Panc1 (cell line): ENCODE measurements around the gene LSMEM2. TPM values are rescaled to one million over a fixed set of nuclear protein-coding genes. Genes with fewer than 3 reads are reported as not detected.

Source experiments
- ATAC-seq: fragments of 200-7000 bp; cut with Tn5 transposase; 2 replicates; pipeline ENCODE4 v1.9.1; 2020; ENCODE audit warnings: mild to moderate bottlenecking, moderate library complexity
- BruUV-seq: library from RNA; stranded (reverse); fragments of 400-500 nt; replicated peaks from 2 replicates; lab custom pipeline; 2021; lab: Mats Ljungman, UMichigan
- CTCF ChIA-PET: fragments of 300-600 bp; sonication (Branson Sonifier 250); formaldehyde crosslinking; loops from one replicate; lab custom pipeline; 2022; ENCODE audit warnings: antibody characterized with exemption; lab: Charles Lee
- POLR2A ChIA-PET: fragments of 300-600 bp; sonication (Branson Sonifier 250); formaldehyde crosslinking; loops from one replicate; lab custom pipeline; 2022; ENCODE audit warnings: antibody characterized with exemption; lab: Charles Lee
- DNase-seq: peaks from one replicate; pipeline ENCODE4 v3.0.0-alpha.2; 2010; ENCODE audit warnings: low read depth, low spot score
- H3K27ac ChIP-seq: 2 replicates; pipeline ENCODE4 v1.5.1; 2011; ENCODE audit warnings: mild to moderate bottlenecking, low read length, inconsistent platforms
- H3K27me3 ChIP-seq: fragments of 200-500 bp; sonication (Bioruptor generic); 2 replicates; pipeline ENCODE4 v1.6.0; 2014; ENCODE audit warnings: low read length, inconsistent platforms; ENCODE audit not compliant: control insufficient read depth, insufficient read depth
- H3K36me3 ChIP-seq: fragments of 200-500 bp; sonication (Bioruptor generic); 2 replicates; pipeline ENCODE4 v1.5.1; 2014; ENCODE audit warnings: inconsistent platforms, mild to moderate bottlenecking, low read length, moderate library complexity; ENCODE audit not compliant: control insufficient read depth, insufficient read depth
- H3K4me1 ChIP-seq: 2 replicates; pipeline ENCODE4 v1.5.1; 2011; ENCODE audit warnings: inconsistent platforms, mild to moderate bottlenecking, low read length, moderate library complexity; ENCODE audit not compliant: control insufficient read depth, insufficient read depth
- H3K4me3 ChIP-seq, 2 experiments: 2 replicates each; pipeline ENCODE4 v1.5.1; 2011 to 2012; ENCODE audit warnings: low read depth in 2 of 2, low read length in 2 of 2, mild to moderate bottlenecking in 2 of 2, inconsistent platforms in 1 of 2, moderate library complexity in 1 of 2
- H3K9me3 ChIP-seq: fragments of 200-500 bp; sonication (Bioruptor generic); 2 replicates; pipeline ENCODE4 v1.5.1; 2014; ENCODE audit warnings: low read depth, mild to moderate bottlenecking, inconsistent platforms, low read length, moderate library complexity; ENCODE audit not compliant: control insufficient read depth, insufficient read depth
- POLR2AphosphoS5 ChIP-seq: IDR thresholded peaks from 2 replicates; pipeline ENCODE4 v1.6.1; 2012; ENCODE audit warnings: mild to moderate bottlenecking, low read depth, low read length, moderate library complexity
- SIN3A ChIP-seq: IDR thresholded peaks from 2 replicates; pipeline ENCODE4 v1.6.1; 2012; ENCODE audit warnings: low read depth, mild to moderate bottlenecking, low read length, moderate library complexity, borderline replicate concordance; ENCODE audit not compliant: insufficient read depth
- TCF7L2 ChIP-seq: IDR thresholded peaks from 2 replicates; pipeline ENCODE4 v1.6.1; 2011; ENCODE audit warnings: mild to moderate bottlenecking, low read depth, low read length, inconsistent platforms
- in situ Hi-C: cut with HindIII; loops from 2 replicates; pipeline ENCODE4 v1.10.0; 2016; ENCODE audit warnings: low sequenced_read_pairs, low pct_unique_long_range_greater_than_20kb
- intact Hi-C: fragments of 100-400 bp; cut with micrococcal nuclease; formaldehyde crosslinking; loops from one replicate; pipeline ENCODE4 v1.10.0; 2022; ENCODE audit not compliant: unreplicated experiment
- total RNA-seq: library from RNA; stranded (reverse); gene quantifications from one replicate; pipeline ENCODE4 v1.2.1, GENCODE V29; 2021; ENCODE audit not compliant: unreplicated experiment
- TF ChIP-seq, protein P1 (sequence below), 2 experiments: IDR thresholded peaks; 2 replicates each; pipeline ENCODE4 v1.6.1; 2011 to 2012; ENCODE audit warnings: low read depth in 2 of 2, control low read depth in 1 of 2, low read length in 1 of 2, mild to moderate bottlenecking in 1 of 2, moderate library complexity in 1 of 2; ENCODE audit not compliant: insufficient read depth in 1 of 2
- TF ChIP-seq, protein P2 (sequence below): fragments of 450-650 bp; IDR thresholded peaks from 2 replicates; pipeline ENCODE4 v1.5.1; 2017; ENCODE audit warnings: mild to moderate bottlenecking

The LSMEM2 gene
- total RNA-seq, 1 experiment from 2014 or later = not detected

DNA sequence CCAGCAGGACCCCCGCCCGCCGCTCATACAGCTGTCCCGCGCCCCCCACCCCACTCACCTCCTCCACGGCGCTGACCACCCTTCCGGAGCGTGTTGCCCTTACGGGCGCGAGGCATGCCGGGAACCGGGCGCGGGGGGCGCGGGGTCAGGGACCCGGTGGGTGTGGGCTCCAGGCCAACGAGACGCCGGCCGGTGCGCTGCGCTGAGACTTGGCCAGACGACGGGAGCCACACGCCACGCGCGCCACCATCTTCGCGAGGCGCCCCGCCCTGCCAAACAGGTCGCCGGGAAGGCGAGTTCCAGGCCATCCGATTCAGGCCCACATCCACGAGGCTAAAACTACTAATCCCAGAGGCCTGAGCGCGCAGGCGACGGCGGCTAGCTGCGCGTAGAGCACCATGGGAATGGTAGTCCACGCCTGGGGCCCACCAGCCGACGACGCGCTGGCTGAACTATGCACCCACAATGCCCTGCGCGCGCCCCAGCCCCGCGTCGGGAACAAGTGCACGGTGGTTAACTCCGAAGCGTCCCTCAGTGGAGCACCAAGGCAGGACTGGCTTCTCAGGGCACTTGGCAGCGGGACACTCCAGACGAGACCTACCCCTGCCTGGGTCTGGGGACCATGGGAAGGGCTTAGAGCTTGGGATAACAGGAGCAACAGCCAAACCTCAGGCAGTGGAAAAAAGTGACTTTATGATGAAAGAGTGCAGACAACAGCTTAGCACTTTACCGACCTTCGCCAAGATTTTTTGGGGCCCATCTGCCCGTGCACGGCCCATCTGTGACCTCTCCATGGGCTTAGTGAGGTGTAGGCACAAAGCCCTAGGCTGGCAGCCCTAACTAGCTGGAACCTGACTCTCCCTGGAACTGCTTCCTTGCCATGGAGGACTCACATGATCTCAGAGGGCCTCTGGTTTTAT, 13.5 kb downstream of the LSMEM2 start, which contains the start of gene IFRD2:
Gene IFRD2, minus strand, starts transcription at position 271 of the 920 bp plus-strand sequence. Its CDS starts 155 bp downstream, at position 116.
- no TSS peak for BruUV-seq
- DNase-seq = peak; percentile 83
- no peak; the same call in 1 of the 2 replicates for TF ChIP-seq SIN3A
- TF ChIP-seq, protein P1, sequence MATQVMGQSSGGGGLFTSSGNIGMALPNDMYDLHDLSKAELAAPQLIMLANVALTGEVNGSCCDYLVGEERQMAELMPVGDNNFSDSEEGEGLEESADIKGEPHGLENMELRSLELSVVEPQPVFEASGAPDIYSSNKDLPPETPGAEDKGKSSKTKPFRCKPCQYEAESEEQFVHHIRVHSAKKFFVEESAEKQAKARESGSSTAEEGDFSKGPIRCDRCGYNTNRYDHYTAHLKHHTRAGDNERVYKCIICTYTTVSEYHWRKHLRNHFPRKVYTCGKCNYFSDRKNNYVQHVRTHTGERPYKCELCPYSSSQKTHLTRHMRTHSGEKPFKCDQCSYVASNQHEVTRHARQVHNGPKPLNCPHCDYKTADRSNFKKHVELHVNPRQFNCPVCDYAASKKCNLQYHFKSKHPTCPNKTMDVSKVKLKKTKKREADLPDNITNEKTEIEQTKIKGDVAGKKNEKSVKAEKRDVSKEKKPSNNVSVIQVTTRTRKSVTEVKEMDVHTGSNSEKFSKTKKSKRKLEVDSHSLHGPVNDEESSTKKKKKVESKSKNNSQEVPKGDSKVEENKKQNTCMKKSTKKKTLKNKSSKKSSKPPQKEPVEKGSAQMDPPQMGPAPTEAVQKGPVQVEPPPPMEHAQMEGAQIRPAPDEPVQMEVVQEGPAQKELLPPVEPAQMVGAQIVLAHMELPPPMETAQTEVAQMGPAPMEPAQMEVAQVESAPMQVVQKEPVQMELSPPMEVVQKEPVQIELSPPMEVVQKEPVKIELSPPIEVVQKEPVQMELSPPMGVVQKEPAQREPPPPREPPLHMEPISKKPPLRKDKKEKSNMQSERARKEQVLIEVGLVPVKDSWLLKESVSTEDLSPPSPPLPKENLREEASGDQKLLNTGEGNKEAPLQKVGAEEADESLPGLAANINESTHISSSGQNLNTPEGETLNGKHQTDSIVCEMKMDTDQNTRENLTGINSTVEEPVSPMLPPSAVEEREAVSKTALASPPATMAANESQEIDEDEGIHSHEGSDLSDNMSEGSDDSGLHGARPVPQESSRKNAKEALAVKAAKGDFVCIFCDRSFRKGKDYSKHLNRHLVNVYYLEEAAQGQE (IDR thresholded peaks at IDR 0.05; ENCODE audit: insufficient read depth in 1 of 2, low read depth in 2 of 2, low read length in 1 of 2) = no peak
- TF ChIP-seq POLR2AphosphoS5 = peak; percentile 54; the same call in 1 of the 2 replicates
- ChIA-PET CTCF (interaction anchor here (0.6 to 0.7 kb wide), 2 partner anchors 55 to 66 kb away, joined by 3 to 13 read pairs; no protein-coding TSS in a partner anchor), POLR2A (no interaction called here)
- Histone ChIP-seq H3K27ac (peak within 1 kb of the TSS; percentile 93), H3K9me3 (no peaks in the 10 kb centered on the region), H3K4me1 (peaks cover 9% of the 10 kb centered on the region), H3K27me3 (no peaks in the 10 kb centered on the region), H3K4me3 (peak within 1 kb of the TSS; percentile 87 to 89), H3K36me3 (no peaks in the 10 kb centered on the region)
- in situ Hi-C loops (no loop called here), intact Hi-C loops (no loop called here)
- ATAC-seq = peak; percentile 98

DNA sequence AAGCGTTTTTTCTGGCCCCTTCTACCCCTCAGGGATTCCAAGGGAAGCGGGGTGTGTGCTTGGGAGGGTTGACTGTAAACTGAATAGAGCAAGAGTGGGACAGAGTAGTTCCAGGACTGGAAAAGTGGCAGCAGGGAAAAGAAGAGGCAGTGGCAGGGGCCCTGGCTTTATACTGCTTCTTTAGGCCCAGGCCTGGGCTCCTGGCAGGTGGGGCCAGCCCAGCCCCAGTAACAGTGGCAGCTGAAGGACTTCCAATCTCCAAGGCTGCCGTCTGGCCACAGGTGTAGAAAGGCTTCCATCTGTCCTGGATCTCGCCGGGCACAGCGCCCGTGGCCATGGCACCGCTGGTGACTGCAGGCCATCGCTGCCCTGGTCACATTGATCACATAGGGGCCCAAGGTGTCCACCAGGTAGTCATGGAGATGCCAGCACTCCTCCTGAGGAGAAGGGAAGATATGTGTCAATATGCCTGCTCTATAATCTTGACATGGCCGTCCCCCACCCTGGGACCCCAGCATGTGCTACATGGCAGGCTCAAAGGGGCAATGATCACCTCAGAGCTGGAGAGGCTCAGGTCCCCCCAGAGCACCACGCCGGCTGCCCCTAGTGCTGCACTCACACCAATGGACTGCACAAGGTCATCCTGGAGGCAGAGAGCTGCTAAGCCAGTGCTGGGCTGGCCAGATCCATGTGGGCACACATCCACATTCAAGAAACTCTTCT, 14.4 kb downstream of the LSMEM2 start:
- Histone ChIP-seq H3K9me3 (no peaks in the 10 kb centered on the region), H3K27ac (peak overlapping the region; percentile 89), H3K4me1 (peaks cover 10% of the 10 kb centered on the region), H3K4me3 (peak overlapping the region; percentile 57 to 89), H3K27me3 (no peaks in the 10 kb centered on the region), H3K36me3 (no peaks in the 10 kb centered on the region)
- POLR2A ChIA-PET = no interaction called here
- intact Hi-C loops = no loop called here
- CTCF ChIA-PET = interaction anchor here (0.6 to 0.7 kb wide), 2 partner anchors 28 to 67 kb away, joined by 3 read pairs; no protein-coding TSS in a partner anchor
- no peak for DNase-seq
- ATAC-seq = no peak
- TF ChIP-seq, protein P1 (IDR thresholded peaks at IDR 0.05; ENCODE audit: insufficient read depth in 1 of 2, low read depth in 2 of 2, low read length in 1 of 2) = no peak
- TF ChIP-seq TCF7L2 (no peak), SIN3A (no peak), POLR2AphosphoS5 (no peak)
- TF ChIP-seq, protein P2, sequence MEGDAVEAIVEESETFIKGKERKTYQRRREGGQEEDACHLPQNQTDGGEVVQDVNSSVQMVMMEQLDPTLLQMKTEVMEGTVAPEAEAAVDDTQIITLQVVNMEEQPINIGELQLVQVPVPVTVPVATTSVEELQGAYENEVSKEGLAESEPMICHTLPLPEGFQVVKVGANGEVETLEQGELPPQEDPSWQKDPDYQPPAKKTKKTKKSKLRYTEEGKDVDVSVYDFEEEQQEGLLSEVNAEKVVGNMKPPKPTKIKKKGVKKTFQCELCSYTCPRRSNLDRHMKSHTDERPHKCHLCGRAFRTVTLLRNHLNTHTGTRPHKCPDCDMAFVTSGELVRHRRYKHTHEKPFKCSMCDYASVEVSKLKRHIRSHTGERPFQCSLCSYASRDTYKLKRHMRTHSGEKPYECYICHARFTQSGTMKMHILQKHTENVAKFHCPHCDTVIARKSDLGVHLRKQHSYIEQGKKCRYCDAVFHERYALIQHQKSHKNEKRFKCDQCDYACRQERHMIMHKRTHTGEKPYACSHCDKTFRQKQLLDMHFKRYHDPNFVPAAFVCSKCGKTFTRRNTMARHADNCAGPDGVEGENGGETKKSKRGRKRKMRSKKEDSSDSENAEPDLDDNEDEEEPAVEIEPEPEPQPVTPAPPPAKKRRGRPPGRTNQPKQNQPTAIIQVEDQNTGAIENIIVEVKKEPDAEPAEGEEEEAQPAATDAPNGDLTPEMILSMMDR = no peak
- in situ Hi-C loops = no loop called here
- BruUV-seq = no TSS peak
